ENCODE data around the gene IGSF23. TPM values are rescaled to one million over a fixed set of nuclear protein-coding genes. Genes with fewer than 3 reads are reported as not detected.

Gene IGSF23
- total and polyA plus RNA-seq, 2 donors (not counting 1 experiment from before 2014, with no cell fraction given) = not detected

DNA sequence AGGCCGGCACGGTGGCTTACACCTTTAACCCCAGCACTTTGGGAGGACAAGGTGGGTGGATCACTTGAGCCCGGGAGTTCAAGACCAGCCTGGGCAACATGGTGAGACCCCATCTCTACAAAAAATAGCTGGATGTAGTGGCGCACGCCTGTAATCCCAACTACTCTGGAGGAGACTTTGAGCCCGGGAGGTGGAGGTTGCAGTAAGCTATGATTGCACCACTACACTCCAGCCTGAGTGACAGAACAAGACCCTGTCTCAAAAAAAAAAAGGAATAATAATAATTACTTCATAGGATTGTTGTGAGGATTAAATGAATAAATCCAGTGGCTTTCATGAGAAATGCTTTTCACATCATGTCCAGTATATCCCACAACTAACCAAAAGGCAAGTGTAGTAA is 8.0 kb downstream of the IGSF23 start:
- H3K27me3 Mint-ChIP-seq = peaks cover 4% of the 10 kb centered on the region
- POLR2A ChIA-PET = no interaction called here
- WGBS (ENCODE audit: insufficient coverage) = 94% methylated on average over 2 of the region's 6 CpGs

GRCh38 chr19:44623080-44623479 is 9.7 kb downstream of the IGSF23 start:
- H3K4me1 ChIP-seq (ENCODE audit: control insufficient read depth in 2 of 2, insufficient read depth in 2 of 2, low read length in 2 of 2) = no peaks in the 10 kb centered on the region
- no peak overlapping the region for H3K4me3 ChIP-seq (ENCODE audit: control extremely low read depth in 1 of 5, extremely low read depth in 1 of 5, insufficient read depth in 1 of 5, low read depth in 2 of 5, low read length in 4 of 5)
- no peak overlapping the region for H3K4me3 Mint-ChIP-seq
- intact Hi-C loops (cut with micrococcal nuclease) = no loop called here
- H2AFZ ChIP-seq (ENCODE audit: insufficient read depth, low read depth, low read length, poor library complexity, severe bottlenecking) = no peak overlapping the region
- no peaks in the 10 kb centered on the region for H3K36me3 ChIP-seq (replicated peaks in 1 of 2; ENCODE audit: control extremely low read depth in 1 of 2, control insufficient read depth in 1 of 2, extremely low read depth in 1 of 2, insufficient read depth in 2 of 2, low read length in 1 of 2)
- H3K27ac Mint-ChIP-seq = no peak overlapping the region
- H3K27me3 Mint-ChIP-seq = peaks cover 4% of the 10 kb centered on the region
- no peak for TF ChIP-seq EZH2 (IDR thresholded peaks at IDR 0.05; ENCODE audit: borderline replicate concordance, insufficient read depth, low read depth, low read length, poor library complexity, severe bottlenecking)
- TF ChIP-seq, protein P1, sequence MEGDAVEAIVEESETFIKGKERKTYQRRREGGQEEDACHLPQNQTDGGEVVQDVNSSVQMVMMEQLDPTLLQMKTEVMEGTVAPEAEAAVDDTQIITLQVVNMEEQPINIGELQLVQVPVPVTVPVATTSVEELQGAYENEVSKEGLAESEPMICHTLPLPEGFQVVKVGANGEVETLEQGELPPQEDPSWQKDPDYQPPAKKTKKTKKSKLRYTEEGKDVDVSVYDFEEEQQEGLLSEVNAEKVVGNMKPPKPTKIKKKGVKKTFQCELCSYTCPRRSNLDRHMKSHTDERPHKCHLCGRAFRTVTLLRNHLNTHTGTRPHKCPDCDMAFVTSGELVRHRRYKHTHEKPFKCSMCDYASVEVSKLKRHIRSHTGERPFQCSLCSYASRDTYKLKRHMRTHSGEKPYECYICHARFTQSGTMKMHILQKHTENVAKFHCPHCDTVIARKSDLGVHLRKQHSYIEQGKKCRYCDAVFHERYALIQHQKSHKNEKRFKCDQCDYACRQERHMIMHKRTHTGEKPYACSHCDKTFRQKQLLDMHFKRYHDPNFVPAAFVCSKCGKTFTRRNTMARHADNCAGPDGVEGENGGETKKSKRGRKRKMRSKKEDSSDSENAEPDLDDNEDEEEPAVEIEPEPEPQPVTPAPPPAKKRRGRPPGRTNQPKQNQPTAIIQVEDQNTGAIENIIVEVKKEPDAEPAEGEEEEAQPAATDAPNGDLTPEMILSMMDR (IDR thresholded peaks at IDR 0.05) = no peak
- no peaks in the 10 kb centered on the region for H3K9me3 Mint-ChIP-seq (ENCODE audit: insufficient read depth)
- H3K79me2 ChIP-seq (ENCODE audit: control insufficient read depth, insufficient read depth, low read length) = no peaks in the 10 kb centered on the region
- H3K4me1 Mint-ChIP-seq = no peaks in the 10 kb centered on the region
- H3K9me3 ChIP-seq (ENCODE audit: control extremely low read depth in 1 of 3, control insufficient read depth in 2 of 3, insufficient read depth in 1 of 3, low read length in 2 of 3) = peaks cover 0 to 11% (median 0%) of the 10 kb centered on the region in 3 donors
- H4K20me1 ChIP-seq (ENCODE audit: control insufficient read depth, insufficient read depth, low read length, poor library complexity, severe bottlenecking) = no peaks in the 10 kb centered on the region
- ChIA-PET POLR2A (no interaction called here), CTCF (no interaction called here)
- H3K4me2 ChIP-seq (replicated peaks; ENCODE audit: low read depth, low read length, poor library complexity, severe bottlenecking) = no peak overlapping the region
- peaks cover 0 to 6% (median 0%) of the 10 kb centered on the region in 4 experiments for H3K27me3 ChIP-seq (replicated peaks in 1 of 4; ENCODE audit: control extremely low read depth in 1 of 4, control insufficient read depth in 3 of 4, insufficient read depth in 4 of 4, low read length in 3 of 4)
- DNase-seq (no peak), ATAC-seq (ENCODE audit: low read depth) (no peak)
- H3K27ac ChIP-seq (ENCODE audit: low read length in 2 of 2) = no peak overlapping the region
- no peak overlapping the region for H3K9ac ChIP-seq (ENCODE audit: low read length)
- WGBS (ENCODE audit: insufficient coverage) = 58% methylated on average over 4 of the region's 5 CpGs

More for the DNA sequence above, 8.0 kb downstream of the IGSF23 start:
- Histone ChIP-seq H3K79me2 (ENCODE audit: control insufficient read depth, insufficient read depth, low read length) (no peaks in the 10 kb centered on the region), H3K4me2 (replicated peaks; ENCODE audit: low read depth, low read length, poor library complexity, severe bottlenecking) (no peak overlapping the region), H4K20me1 (ENCODE audit: control insufficient read depth, insufficient read depth, low read length, poor library complexity, severe bottlenecking) (no peaks in the 10 kb centered on the region), H3K27me3 (replicated peaks in 1 of 4; ENCODE audit: control extremely low read depth in 1 of 4, control insufficient read depth in 3 of 4, insufficient read depth in 4 of 4, low read length in 3 of 4) (peaks cover 0 to 6% (median 0%) of the 10 kb centered on the region in 4 experiments), H3K9ac (ENCODE audit: low read length) (no peak overlapping the region), H3K9me3 (ENCODE audit: control extremely low read depth in 1 of 3, control insufficient read depth in 2 of 3, insufficient read depth in 1 of 3, low read length in 2 of 3) (peaks cover 0 to 5% (median 0%) of the 10 kb centered on the region in 3 donors), H2AFZ (ENCODE audit: insufficient read depth, low read depth, low read length, poor library complexity, severe bottlenecking) (no peak overlapping the region), H3K4me3 (ENCODE audit: control extremely low read depth in 1 of 5, extremely low read depth in 1 of 5, insufficient read depth in 1 of 5, low read depth in 2 of 5, low read length in 4 of 5) (no peak overlapping the region), H3K4me1 (ENCODE audit: control insufficient read depth in 2 of 2, insufficient read depth in 2 of 2, low read length in 2 of 2) (no peaks in the 10 kb centered on the region), H3K27ac (ENCODE audit: low read length in 2 of 2) (no peak overlapping the region), H3K36me3 (replicated peaks in 1 of 2; ENCODE audit: control extremely low read depth in 1 of 2, control insufficient read depth in 1 of 2, extremely low read depth in 1 of 2, insufficient read depth in 2 of 2, low read length in 1 of 2) (no peaks in the 10 kb centered on the region)
- TF ChIP-seq, protein P1 (IDR thresholded peaks at IDR 0.05) = no peak
- TF ChIP-seq EZH2 (IDR thresholded peaks at IDR 0.05; ENCODE audit: borderline replicate concordance, insufficient read depth, low read depth, low read length, poor library complexity, severe bottlenecking) = no peak
- H3K4me3 Mint-ChIP-seq = no peak overlapping the region
- intact Hi-C loops (cut with micrococcal nuclease) = no loop called here
- no peak for DNase-seq
- no peak for ATAC-seq (ENCODE audit: low read depth)
- CTCF ChIA-PET = no interaction called here
- no peaks in the 10 kb centered on the region for H3K9me3 Mint-ChIP-seq (ENCODE audit: insufficient read depth)
- H3K27ac Mint-ChIP-seq = no peak overlapping the region
- H3K4me1 Mint-ChIP-seq = no peaks in the 10 kb centered on the region

Data from B cell (primary cell).